Stimulated activated CD8-positive, alpha-beta memory T cell treated with anti-CD3 and anti-CD28 coated beads, Interleukin-7, amount 100 ng/mL, for 48 hours (primary cell): ENCODE data around the gene ATG101.
"Not testable (repeated sequence)": the region's sequence is repeated elsewhere in the genome, so short reads cannot be mapped to it uniquely, and the experiment has no call there.

Experiments
- DNase-seq, 2 donors: peaks; one replicate each; pipeline ENCODE4 v3.0.0-alpha.2; 2020; ENCODE audit warnings: low read depth in 1 of 2; ENCODE audit errors: extremely low read depth in 1 of 2

Gene ATG101

GRCh38 chr12:52093346-52093745 is 23.6 kb downstream of the ATG101 start:
- no peak for DNase-seq

DNA sequence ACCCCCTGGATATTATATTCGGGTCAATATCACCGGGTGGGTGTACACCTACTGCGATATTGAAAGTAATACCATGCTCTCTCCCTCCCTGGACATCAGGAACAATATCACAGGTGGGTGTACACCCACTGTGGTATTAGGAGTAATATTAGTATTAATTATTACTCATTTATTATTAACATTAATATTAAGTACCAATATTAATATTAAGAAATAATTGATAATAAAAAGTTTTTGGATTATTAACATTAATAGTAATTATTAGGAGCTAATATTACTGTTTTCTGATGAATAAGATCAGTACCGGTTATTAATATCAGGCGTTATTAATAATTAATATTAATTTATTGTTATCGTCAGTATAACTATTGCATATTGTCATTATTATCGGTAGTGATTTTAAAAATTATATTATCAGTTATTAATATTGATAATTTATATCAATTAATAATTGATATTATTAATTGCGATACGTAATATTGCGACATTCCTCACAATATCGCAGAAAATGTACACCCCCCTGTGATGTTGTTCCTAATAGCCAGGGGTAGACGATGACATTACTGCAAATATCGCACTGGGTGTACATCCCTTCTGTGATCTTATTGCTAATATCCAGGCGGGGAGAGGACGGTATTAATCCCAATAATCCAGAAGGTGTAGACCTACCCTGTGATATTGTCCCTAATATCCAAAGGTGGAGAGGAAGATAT is 26.7 kb downstream of the ATG101 start:
- no peak for DNase-seq

DNA sequence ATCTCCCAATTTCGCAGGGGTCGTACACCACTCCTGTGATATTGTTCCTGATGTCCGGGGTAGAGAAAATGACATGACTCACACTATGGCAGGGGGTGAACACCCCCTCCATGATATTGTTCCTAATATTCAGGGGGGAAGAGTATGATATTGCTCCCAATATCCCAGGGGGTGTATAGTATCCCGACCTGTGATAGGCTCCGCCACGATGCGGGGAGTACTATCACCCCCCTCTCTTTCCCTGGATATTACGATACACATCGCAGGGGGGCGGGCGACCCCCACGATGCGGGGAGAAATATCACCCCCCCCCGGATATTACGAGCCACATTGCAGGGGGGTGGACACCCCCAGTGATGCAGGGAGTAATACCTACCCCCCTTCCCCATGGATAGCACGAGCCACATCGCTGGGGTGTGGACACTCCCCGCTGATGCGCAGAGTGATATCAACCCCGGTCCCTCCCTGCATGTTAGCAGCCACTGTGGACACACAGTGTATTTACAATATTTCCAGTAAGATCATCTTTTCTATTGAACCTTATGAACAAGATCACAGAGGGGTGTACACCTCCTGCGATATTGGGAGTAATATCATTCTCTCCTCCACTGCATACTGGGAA is 27.4 kb downstream of the ATG101 start:
- DNase-seq, result no peak

- DNase-seq, result not testable (repeated sequence)
These were observed 34.8 kb downstream of the ATG101 start for GRCh38 chr12:52104431-52105089.

GRCh38 chr12:52116222-52117125 is 46.7 kb downstream of the ATG101 start:
- DNase-seq, result peak in 1 of 2 donors; percentile 42

GRCh38 chr12:52117806-52118475 is 48.2 kb downstream of the ATG101 start:
- DNase-seq, result not testable (repeated sequence)

DNA sequence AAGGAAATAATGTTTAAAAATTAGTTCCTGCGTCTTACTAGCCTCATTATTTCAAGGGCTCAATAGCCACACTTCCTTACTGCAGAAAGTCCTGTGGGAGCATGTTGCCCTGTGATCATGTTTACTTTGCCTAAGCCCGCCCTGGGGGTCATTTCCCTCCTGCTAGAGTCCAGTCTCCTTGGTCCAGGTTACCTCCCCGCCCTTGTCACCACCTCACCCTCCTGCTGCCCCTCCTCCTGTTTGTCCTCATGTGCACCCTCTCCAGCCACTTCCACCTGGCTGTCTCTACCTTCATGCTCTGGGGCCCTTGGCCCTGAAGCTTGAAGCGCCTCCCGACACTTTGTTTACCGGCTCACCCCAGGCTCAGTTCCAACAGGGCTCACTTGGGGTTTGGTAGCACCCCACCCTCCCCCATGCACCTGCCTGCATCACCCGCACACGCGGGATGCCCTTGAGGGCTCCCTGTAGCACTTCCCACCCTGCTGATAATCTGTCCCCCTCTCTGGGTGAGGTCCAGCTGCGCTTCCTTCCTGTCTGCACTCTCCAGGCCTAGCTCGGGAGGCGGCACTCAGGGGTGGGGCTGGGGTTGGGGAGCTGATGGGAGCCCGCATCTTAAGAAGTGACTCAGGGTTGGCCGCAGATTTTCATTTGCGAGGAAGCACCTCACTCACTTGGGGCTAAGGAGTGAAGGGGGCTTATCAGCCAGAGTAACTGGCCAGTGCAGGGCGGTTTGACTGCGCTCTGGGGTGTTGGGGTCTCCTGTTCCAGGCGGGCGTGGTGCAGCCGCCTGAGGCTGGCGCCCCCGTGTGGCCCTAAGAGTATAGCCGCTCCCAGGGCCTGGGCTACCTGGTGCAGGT is 49.8 kb downstream of the ATG101 start:
- DNase-seq, result no peak

DNA sequence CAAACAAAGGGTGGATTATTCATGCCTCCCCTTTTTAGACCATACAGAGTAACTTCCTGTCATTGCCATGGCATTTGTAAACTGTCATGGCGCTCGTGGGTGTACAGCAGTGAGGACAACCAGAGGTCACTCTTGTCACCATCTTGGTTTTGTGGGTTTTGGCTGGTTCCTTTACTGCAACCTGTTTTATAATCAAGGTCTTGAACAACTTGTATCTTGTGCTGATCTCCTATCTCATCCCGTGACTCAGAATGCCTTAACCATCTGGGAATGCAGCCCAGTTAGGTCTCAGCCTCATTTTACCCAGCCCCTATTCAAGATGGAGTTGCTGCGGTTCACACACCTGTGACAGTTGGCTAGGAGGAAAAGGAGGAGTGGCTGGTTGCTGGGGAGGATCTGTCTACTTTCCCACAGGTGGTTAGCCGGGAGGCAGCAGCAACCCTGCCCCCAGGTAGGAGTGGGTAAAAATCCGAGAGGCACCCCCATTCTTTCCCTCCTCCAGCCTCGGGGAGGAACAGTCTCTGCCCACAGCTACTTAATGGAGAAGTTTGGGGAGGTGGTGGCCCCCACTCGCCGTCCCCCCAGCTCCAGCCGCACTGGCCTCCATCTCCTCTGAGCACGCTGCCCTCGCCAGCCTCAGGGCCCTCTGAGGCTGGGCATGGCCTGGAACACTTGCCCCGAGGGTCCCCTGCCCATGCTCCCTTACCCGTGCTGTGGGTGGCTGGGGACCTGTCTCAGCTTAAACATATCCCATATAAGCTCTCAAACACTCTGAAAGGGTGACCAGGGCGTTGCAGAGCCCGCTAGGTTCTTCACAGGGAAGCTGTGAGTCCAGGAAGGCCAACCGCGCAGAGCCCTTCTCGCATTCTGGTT is 51.4 kb downstream of the ATG101 start:
- DNase-seq, result no peak

DNA sequence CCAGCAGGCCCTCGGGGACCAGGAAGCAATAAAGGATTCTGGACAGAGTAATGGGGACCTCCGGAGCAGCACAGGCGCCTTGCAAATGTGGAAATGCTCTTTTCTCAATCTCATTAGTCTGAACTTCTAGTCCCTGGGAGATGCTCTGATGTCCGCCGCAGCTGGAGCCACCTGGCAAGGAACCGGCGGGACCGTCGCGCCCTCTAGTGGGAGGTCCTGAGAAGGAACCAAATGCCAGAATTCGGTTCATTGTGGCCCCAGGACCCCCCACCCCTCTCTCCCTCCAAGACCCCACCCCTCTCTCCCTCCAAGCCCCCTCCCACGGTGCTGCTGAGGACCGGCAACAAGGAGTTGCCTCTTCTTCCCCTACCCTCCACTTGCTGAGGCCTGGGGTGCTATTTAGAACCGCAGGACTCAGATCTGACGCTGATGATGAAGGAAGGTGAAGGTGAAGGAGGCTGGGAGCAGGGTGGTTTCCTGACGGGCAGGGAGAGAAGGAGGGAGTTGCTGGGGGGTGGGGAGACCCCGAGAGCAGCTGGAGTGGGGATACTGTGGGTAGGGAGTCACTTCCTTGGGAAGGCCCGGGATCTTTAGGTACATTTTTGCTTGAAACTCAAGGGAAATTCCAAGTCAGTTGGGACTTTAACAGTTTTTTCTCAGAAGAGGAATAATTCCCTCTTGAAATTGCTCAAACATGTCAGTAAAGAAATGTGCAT is 52.2 kb downstream of the ATG101 start:
- peak in 1 of 2 donors; percentile 40 for DNase-seq

DNA sequence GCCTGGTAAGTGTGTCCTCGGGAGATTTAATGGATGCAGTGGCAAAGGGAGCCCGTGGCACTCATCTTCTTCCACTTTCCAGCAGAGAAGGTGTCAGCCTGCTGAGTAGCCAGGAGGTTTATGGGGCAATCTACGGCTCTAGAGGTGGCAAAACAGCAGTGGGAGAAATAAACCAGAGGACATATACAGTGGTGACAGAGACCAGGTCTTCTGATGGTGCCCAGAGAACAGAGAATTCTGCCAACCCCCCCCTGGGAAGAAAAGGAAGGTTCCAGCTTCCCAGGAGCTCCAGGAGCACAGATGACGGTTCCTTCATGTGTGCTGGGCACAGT is 52.7 kb downstream of the ATG101 start:
- DNase-seq, result no peak

GRCh38 chr12:52122904-52123303 is 53.1 kb downstream of the ATG101 start:
- no peak for DNase-seq

DNA sequence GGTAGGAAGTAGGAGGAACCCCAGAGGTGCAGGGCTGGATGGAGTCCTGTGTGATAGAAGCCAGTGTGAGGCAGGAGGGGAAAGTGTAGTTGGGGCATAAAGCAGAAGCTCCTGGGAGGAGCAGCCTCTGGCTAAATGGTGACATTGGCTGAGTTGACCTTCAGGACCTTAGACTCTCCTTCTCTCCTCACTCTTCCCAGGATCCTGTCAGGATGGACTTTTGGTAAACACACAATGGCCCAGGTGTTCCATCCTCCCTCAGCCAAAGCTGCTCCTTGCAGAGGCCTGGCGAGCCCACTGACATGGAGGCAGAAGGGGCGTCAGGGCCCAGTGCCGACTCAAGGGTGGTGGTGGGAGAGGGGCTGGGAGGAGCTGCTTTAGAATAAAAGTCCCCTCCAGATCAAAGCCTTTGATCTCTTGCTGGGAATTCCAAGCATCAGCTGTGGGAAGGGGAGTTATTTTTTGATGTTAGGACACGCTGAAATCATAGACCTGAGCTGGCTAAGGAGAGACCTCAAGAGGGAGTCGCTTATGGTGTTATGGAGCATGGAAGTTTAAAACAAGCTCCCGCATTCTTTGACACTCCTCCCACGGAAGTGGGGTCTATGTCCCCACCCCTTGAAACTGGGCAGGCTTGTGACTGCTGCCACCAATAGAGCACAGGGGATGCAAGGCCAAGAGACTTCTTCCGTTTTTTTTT is 53.9 kb downstream of the ATG101 start:
- DNase-seq, result no peak

GRCh38 chr12:52125476-52125900 is 55.7 kb downstream of the ATG101 start:
- DNase-seq, result no peak

- no peak for DNase-seq
These were observed 56.3 kb downstream of the ATG101 start for GRCh38 chr12:52126050-52126604.
